BLaER1 treated with 17β-estradiol and CSF1 and Interleukin-3, amounts not matched to agents 10 nM and 100 nM (cell line): ENCODE measurements around the gene DAND5.

ENCODE experiments used
- H3K27ac ChIP-seq, 11 experiments: shearing (Covaris generic); formaldehyde crosslinking; 2 replicates each; pipeline ENCODE4 v1.8.1; 2022
- H3K27me3 ChIP-seq, 11 experiments: shearing (Covaris generic); formaldehyde crosslinking; 2 replicates each; pipeline ENCODE4 v1.8.1; 2022
- H3K36me3 ChIP-seq, 11 experiments: shearing (Covaris generic); formaldehyde crosslinking; 2 replicates each; pipeline ENCODE4 v1.8.1; 2022
- H3K4me1 ChIP-seq, 10 experiments: shearing (Covaris generic); formaldehyde crosslinking; 2 replicates each; pipeline ENCODE4 v1.8.1; 2022
- H3K4me2 ChIP-seq, 11 experiments: shearing (Covaris generic); formaldehyde crosslinking; 2 replicates each; pipeline ENCODE4 v1.8.1; 2022
- H3K4me3 ChIP-seq, 10 experiments: shearing (Covaris generic); formaldehyde crosslinking; 2 replicates each; pipeline ENCODE4 v1.8.1; 2022
- H3K9ac ChIP-seq, 11 experiments: shearing (Covaris generic); formaldehyde crosslinking; 2 replicates each; pipeline ENCODE4 v1.8.1; 2022
- H3K9me3 ChIP-seq, 11 experiments: shearing (Covaris generic); formaldehyde crosslinking; replicated peaks in 1 of 11; 2 replicates each; pipeline ENCODE4 v1.8.1; 2022
- H4K20me1 ChIP-seq, 11 experiments: shearing (Covaris generic); formaldehyde crosslinking; 2 replicates each; pipeline ENCODE4 v1.8.1; 2022
- Cebpa-rat ChIP-seq, 11 experiments: shearing (Covaris generic); IDR thresholded peaks; 2 replicates each; pipeline ENCODE4 v1.8.1; 2022

DAND5 gene, protein sequence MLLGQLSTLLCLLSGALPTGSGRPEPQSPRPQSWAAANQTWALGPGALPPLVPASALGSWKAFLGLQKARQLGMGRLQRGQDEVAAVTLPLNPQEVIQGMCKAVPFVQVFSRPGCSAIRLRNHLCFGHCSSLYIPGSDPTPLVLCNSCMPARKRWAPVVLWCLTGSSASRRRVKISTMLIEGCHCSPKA

DNA sequence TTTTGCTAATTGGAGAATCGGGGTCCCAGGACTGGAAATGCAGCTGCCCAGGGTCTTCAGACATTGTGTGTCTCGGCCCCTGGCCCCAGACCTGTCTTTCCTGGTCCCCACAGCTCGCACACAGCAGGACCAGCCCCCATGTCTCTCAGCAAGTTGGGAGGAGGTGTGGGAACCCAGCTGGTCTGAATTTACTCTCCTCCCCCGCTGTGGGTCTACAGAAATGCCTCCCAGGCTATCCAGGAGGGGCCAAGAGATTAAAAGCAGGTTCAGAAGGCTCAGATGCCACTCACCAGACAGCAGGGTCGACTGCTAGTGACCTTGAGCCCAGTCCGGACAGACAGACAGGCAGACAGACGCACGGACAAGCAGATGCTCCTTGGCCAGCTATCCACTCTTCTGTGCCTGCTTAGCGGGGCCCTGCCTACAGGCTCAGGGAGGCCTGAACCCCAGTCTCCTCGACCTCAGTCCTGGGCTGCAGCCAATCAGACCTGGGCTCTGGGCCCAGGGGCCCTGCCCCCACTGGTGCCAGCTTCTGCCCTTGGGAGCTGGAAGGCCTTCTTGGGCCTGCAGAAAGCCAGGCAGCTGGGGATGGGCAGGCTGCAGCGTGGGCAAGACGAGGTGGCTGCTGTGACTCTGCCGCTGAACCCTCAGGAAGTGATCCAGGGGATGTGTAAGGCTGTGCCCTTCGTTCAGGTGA is at the start of gene DAND5:
Gene DAND5, plus strand, starts transcription at position 285 of the 697 bp plus-strand sequence. Its CDS starts 85 bp downstream, at position 370.
- H3K4me3 ChIP-seq, result no peak within 1 kb of the TSS
- no peaks in the 10 kb centered on the region for H3K36me3 ChIP-seq
- peak within 1 kb of the TSS in 3 of 11 experiments; percentile 9 to 33 (median 20); a peak in 3 of 22 replicates for H3K27ac ChIP-seq
- peaks cover 14 to 31% (median 26%) of the 10 kb centered on the region in 10 experiments for H3K4me1 ChIP-seq
- H3K4me2 ChIP-seq, result no peak within 1 kb of the TSS; a peak in 1 of 22 replicates
- H3K27me3 ChIP-seq, result no peaks in the 10 kb centered on the region
- no peaks in the 10 kb centered on the region for H4K20me1 ChIP-seq
- H3K9me3 ChIP-seq, result no peaks in the 10 kb centered on the region
- peak within 1 kb of the TSS in 2 of 11 experiments; percentile 28 to 30; a peak in 3 of 22 replicates for H3K9ac ChIP-seq
- TF ChIP-seq Cebpa-rat (IDR thresholded peaks at IDR 0.05), result no peak

DNA sequence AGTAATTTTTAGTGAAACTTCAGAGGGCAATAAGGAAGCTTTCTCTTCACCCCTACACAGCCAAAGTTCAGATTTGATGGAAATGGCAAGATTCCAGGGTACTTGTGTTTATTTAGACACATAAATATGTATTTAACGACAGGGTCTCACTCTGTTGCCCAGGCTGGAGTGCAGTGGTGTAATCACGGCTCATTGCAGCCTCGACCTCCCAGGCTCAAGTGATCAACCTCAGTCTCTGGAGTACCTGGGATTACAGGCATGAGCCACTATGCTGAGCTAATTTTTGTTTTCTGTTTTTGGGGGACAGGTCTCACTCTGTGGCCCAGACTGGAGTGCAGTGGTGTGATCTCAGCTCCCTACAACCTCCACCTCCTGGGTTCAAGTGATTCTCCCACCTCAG is 48.3 kb upstream of the DAND5 start:
- H3K4me1 ChIP-seq, result peaks cover 3 to 17% (median 7%) of the 10 kb centered on the region in 10 experiments; a peak in 11 of 20 replicates
- no peaks in the 10 kb centered on the region for H3K9me3 ChIP-seq
- H3K4me2 ChIP-seq, result no peak overlapping the region
- no peak overlapping the region for H3K4me3 ChIP-seq
- no peaks in the 10 kb centered on the region for H3K27me3 ChIP-seq
- no peak overlapping the region for H3K9ac ChIP-seq
- TF ChIP-seq Cebpa-rat (IDR thresholded peaks at IDR 0.05), result no peak
- H4K20me1 ChIP-seq, result peaks cover 0 to 41% (median 0%) of the 10 kb centered on the region in 11 experiments; a peak in 8 of 22 replicates
- 0 out of 22 replicates have a peak overlapping the region, but pooled peaks of 1 of the 11 experiments have one; percentile 13 for H3K27ac ChIP-seq
- peaks cover 40 to 61% (median 42%) of the 10 kb centered on the region in 11 experiments for H3K36me3 ChIP-seq

DNA sequence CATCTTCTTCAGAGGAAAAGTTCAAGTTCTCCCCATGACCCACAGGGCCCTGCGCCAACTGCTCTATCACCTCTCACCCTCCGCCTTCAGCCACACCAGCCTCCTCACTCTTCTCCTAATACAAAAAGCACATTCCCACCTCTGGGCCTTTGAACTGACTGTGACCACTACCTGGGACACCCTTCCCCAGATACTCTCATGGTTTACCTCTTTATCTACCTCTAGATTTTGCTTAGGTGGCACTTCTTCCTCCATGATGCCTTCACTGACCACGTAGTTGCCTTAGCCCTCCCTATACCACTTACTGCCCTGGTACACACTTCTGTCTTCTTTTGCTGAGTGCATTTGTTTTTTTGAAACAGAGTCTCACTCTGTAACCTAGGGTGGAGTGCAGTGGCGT is 46.4 kb upstream of the DAND5 start:
- no peaks in the 10 kb centered on the region for H3K27me3 ChIP-seq
- H3K4me2 ChIP-seq, result no peak overlapping the region
- TF ChIP-seq Cebpa-rat (IDR thresholded peaks at IDR 0.05), result no peak
- H3K4me3 ChIP-seq, result no peak overlapping the region
- H3K36me3 ChIP-seq, result peaks cover 59 to 80% (median 61%) of the 10 kb centered on the region in 11 experiments
- no peak overlapping the region for H3K9ac ChIP-seq
- no peaks in the 10 kb centered on the region for H3K9me3 ChIP-seq
- peaks cover 0 to 48% (median under 1%) of the 10 kb centered on the region in 11 experiments; a peak in 8 of 22 replicates for H4K20me1 ChIP-seq
- H3K27ac ChIP-seq, result no peak overlapping the region
- H3K4me1 ChIP-seq, result peaks cover 3 to 16% (median 7%) of the 10 kb centered on the region in 10 experiments; a peak in 11 of 20 replicates

GRCh38 chr19:12924621-12925310 is 44.6 kb upstream of the DAND5 start:
- no peak overlapping the region for H3K27ac ChIP-seq
- no peak for TF ChIP-seq Cebpa-rat (IDR thresholded peaks at IDR 0.05)
- no peak overlapping the region for H3K4me2 ChIP-seq
- no peaks in the 10 kb centered on the region; a peak in 1 of 20 replicates for H3K4me1 ChIP-seq
- H3K9ac ChIP-seq, result no peak overlapping the region
- H3K9me3 ChIP-seq, result no peaks in the 10 kb centered on the region
- H4K20me1 ChIP-seq, result peaks cover 0 to 64% (median 8%) of the 10 kb centered on the region in 11 experiments; a peak in 14 of 22 replicates
- H3K36me3 ChIP-seq, result peaks cover 77 to 98% (median 79%) of the 10 kb centered on the region in 11 experiments
- no peaks in the 10 kb centered on the region for H3K27me3 ChIP-seq
- H3K4me3 ChIP-seq, result no peak overlapping the region

DNA sequence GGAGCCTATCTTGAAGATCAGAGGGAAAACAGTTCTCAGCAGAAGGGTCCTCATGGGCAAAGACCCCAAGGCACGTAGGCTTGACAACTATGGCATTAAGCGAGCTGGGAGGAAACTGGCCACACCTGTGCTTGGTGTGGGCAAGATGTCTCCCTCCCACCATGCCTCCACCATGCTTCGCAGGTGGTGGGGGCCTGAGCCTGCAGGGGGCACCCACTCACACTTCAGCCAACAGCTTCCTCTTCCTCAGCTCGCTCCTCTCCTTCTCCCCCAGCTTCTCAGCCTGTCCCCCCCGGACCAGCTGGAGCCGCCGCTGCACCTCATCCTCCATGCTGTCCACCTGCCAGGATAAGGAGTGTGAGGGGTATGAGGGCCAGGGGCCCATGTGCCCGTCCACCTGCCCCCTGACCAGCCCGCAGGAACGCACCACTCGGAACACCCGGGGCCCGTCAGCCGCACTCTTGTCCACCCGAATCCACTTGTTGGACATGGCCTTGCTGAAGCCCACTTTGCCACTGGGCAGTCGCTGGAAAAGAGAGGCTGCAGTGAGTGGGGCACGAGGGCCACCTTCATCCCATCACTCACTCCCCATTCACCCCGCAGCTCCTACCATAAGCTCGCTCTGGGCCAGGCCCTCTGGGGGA is 39.3 kb upstream of the DAND5 start:
- Histone ChIP-seq H3K4me1 (peaks cover 17 to 35% (median 26%) of the 10 kb centered on the region in 10 experiments), H3K4me3 (no peak overlapping the region), H3K27ac (no peak overlapping the region), H3K4me2 (no peak overlapping the region), H3K9ac (peak overlapping the region in 1 of 11 experiments; percentile 13; a peak in 2 of 22 replicates), H4K20me1 (peaks cover 8 to 51% (median 35%) of the 10 kb centered on the region in 11 experiments; a peak in 15 of 22 replicates), H3K36me3 (peaks cover 61 to 75% (median 68%) of the 10 kb centered on the region in 11 experiments), H3K9me3 (no peaks in the 10 kb centered on the region), H3K27me3 (no peaks in the 10 kb centered on the region)
- no peak for TF ChIP-seq Cebpa-rat (IDR thresholded peaks at IDR 0.05)

- TF ChIP-seq Cebpa-rat (IDR thresholded peaks at IDR 0.05), result no peak
- Histone ChIP-seq H3K9ac (peak overlapping the region; percentile 85 to 97 (median 94)), H3K9me3 (no peaks in the 10 kb centered on the region)
Observed at GRCh38 chr19:12932392-12933286, 36.7 kb upstream of the DAND5 start.

GRCh38 chr19:12933287-12934072 is 35.9 kb upstream of the DAND5 start, which contains the start of gene FARSA:
FARSA (minus strand) TSS chr19:12933711; CDS start chr19:12933696, 15 bp downstream.
- Histone ChIP-seq H3K4me1 (peaks cover 39 to 58% (median 48%) of the 10 kb centered on the region in 10 experiments), H3K27ac (peak within 1 kb of the TSS; percentile 71 to 96 (median 92))
- TF ChIP-seq Cebpa-rat (IDR thresholded peaks at IDR 0.05), result no peak

More at GRCh38 chr19:12932392-12933286, 36.7 kb upstream of the DAND5 start:
- peak overlapping the region; percentile 86 to 99 (median 97) for H3K4me2 ChIP-seq
- peaks cover 36 to 50% (median 43%) of the 10 kb centered on the region in 11 experiments for H3K36me3 ChIP-seq
- H3K27ac ChIP-seq, result peak overlapping the region; percentile 71 to 96 (median 92)
- peaks cover 36 to 54% (median 44%) of the 10 kb centered on the region in 10 experiments for H3K4me1 ChIP-seq
- H3K4me3 ChIP-seq, result peak overlapping the region; percentile 86 to 99 (median 96)
- H3K27me3 ChIP-seq, result no peaks in the 10 kb centered on the region
- peaks cover 8 to 42% (median 35%) of the 10 kb centered on the region in 11 experiments; a peak in 15 of 22 replicates for H4K20me1 ChIP-seq

More at GRCh38 chr19:12933287-12934072, 35.9 kb upstream of the DAND5 start, which contains the start of gene FARSA:
- no peaks in the 10 kb centered on the region for H3K27me3 ChIP-seq
- no peaks in the 10 kb centered on the region for H3K9me3 ChIP-seq
- H3K36me3 ChIP-seq, result peaks cover 27 to 41% (median 35%) of the 10 kb centered on the region in 11 experiments
- peak within 1 kb of the TSS; percentile 86 to 99 (median 97) for H3K4me2 ChIP-seq
- peaks cover 8 to 38% (median 33%) of the 10 kb centered on the region in 11 experiments; a peak in 15 of 22 replicates for H4K20me1 ChIP-seq
- peak within 1 kb of the TSS; percentile 85 to 97 (median 94) for H3K9ac ChIP-seq
- peak within 1 kb of the TSS; percentile 86 to 99 (median 96) for H3K4me3 ChIP-seq
